Endothelial cell of umbilical vein (primary cell): ENCODE measurements around the gene NAV2. TPM values are rescaled to one million over a fixed set of nuclear protein-coding genes. Genes with fewer than 3 reads are reported as not detected.

Experiments used
- BruUV-seq: library from RNA; stranded (reverse); fragments of 400-500 nt; replicated peaks from 2 replicates; lab custom pipeline; 2021; lab: Mats Ljungman, UMichigan
- CTCF ChIA-PET: fragments of 300-600, 350-600 bp; sonication (Branson Sonifier 250); formaldehyde crosslinking; loops from one replicate; lab custom pipeline; 2021; ENCODE audit warnings: antibody characterized with exemption, inconsistent platforms; lab: Charles Lee
- POLR2A ChIA-PET: fragments of 300-600, 350-600 bp; sonication (Branson Sonifier 250); formaldehyde crosslinking; loops from one replicate; lab custom pipeline; 2021; ENCODE audit warnings: antibody characterized with exemption, inconsistent platforms; lab: Charles Lee
- DNase-seq: peaks from one replicate; pipeline ENCODE4 v3.0.0-alpha.2; 2011; ENCODE audit warnings: low read depth, low spot score
- FAIRE-seq: peaks from 2 replicates; lab custom pipeline; 2011; peaks lifted over from hg19 to GRCh38; lab: Jason Lieb, UNC
- H2AFZ ChIP-seq: 2 replicates; pipeline ENCODE4 v1.6.0; 2012; ENCODE audit warnings: low read depth, low read length, control low read depth, inconsistent platforms
- H3K27ac ChIP-seq: 2 replicates; pipeline ENCODE4 v1.5.1; 2011; ENCODE audit warnings: low read depth, mild to moderate bottlenecking, control low read depth, low read length, moderate library complexity; ENCODE audit not compliant: insufficient read depth
- H3K27me3 ChIP-seq, 2 experiments: 2 replicates each; pipeline versions ENCODE4 v1.6.0 to v1.6.1; 2011; ENCODE audit warnings: low read length in 2 of 2, mixed read lengths in 1 of 2; ENCODE audit not compliant: control insufficient read depth in 2 of 2, insufficient read depth in 2 of 2
- H3K36me3 ChIP-seq, 2 experiments: 2 replicates in 1 of 2; 3 replicates in 1 of 2; pipeline ENCODE4 v1.5.1; 2011; ENCODE audit warnings: low read length in 2 of 2, mild to moderate bottlenecking in 1 of 2, moderate library complexity in 1 of 2; ENCODE audit not compliant: control insufficient read depth in 2 of 2, insufficient read depth in 2 of 2; ENCODE audit errors: extremely low read depth in 1 of 2
- H3K4me1 ChIP-seq: 3 replicates; pipeline ENCODE4 v1.5.1; 2011; ENCODE audit warnings: mild to moderate bottlenecking, low read length; ENCODE audit not compliant: control insufficient read depth, insufficient read depth; ENCODE audit errors: extremely low read depth
- H3K4me2 ChIP-seq: 2 replicates; pipeline ENCODE4 v1.6.1; 2011; ENCODE audit warnings: low read length, control low read depth, mixed read lengths; ENCODE audit not compliant: insufficient read depth
- H3K4me3 ChIP-seq, 3 experiments: fragments of 200-600 bp in 1 of 3; sonication (generic), shearing (Covaris generic) in 1 of 3; replicated peaks in 1 of 3; 2 replicates each; pipeline ENCODE4 v1.5.1; 2011 to 2016; ENCODE audit warnings: control low read depth in 3 of 3, low read length in 3 of 3, mild to moderate bottlenecking in 2 of 3, inconsistent platforms in 1 of 3, low read depth in 1 of 3, moderate library complexity in 1 of 3; ENCODE audit not compliant: insufficient read depth in 1 of 3
- H3K79me2 ChIP-seq: 2 replicates; pipeline ENCODE4 v1.6.0; 2012; ENCODE audit warnings: low read length, inconsistent platforms; ENCODE audit not compliant: control insufficient read depth, insufficient read depth
- H3K9ac ChIP-seq: replicated peaks from 2 replicates; pipeline ENCODE3; 2011; ENCODE audit warnings: low read length, control low read depth; ENCODE audit not compliant: insufficient read depth; ENCODE audit errors: extremely low read depth
- H3K9me1 ChIP-seq: replicated peaks from 3 replicates; pipeline ENCODE4 v1.6.0; 2011; ENCODE audit warnings: mild to moderate bottlenecking, low read length; ENCODE audit not compliant: control insufficient read depth, insufficient read depth; ENCODE audit errors: extremely low read depth
- H3K9me3 ChIP-seq: replicated peaks from 2 replicates; pipeline ENCODE4 v1.5.1; 2012; ENCODE audit warnings: low read length, inconsistent platforms; ENCODE audit not compliant: control insufficient read depth, insufficient read depth
- H4K20me1 ChIP-seq: replicated peaks from 2 replicates; pipeline ENCODE3; 2011; ENCODE audit warnings: mild to moderate bottlenecking, low read length; ENCODE audit not compliant: control insufficient read depth, insufficient read depth; ENCODE audit errors: extremely low read depth
- EZH2 ChIP-seq: IDR thresholded peaks from 2 replicates; pipeline ENCODE4 v1.6.1; 2012; ENCODE audit warnings: borderline replicate concordance, low read depth, mild to moderate bottlenecking, moderate library complexity, low read length, inconsistent platforms; ENCODE audit not compliant: severe bottlenecking
- FOS ChIP-seq: IDR thresholded peaks from 2 replicates; pipeline ENCODE4 v1.6.1; 2011; ENCODE audit warnings: mild to moderate bottlenecking, low read length, moderate library complexity, borderline replicate concordance; ENCODE audit not compliant: insufficient read depth
- GATA2 ChIP-seq: IDR thresholded peaks from 2 replicates; pipeline ENCODE4 v1.7.0; 2011; ENCODE audit warnings: low read depth, mild to moderate bottlenecking, moderate library complexity, mixed read lengths, low read length; ENCODE audit not compliant: insufficient read length, insufficient read depth
- JUN ChIP-seq: IDR thresholded peaks from 2 replicates; pipeline ENCODE4 v1.6.1; 2011; ENCODE audit warnings: borderline replicate concordance, low read depth; ENCODE audit not compliant: insufficient read length, insufficient read depth
- MYC ChIP-seq: IDR thresholded peaks from one replicate; pipeline ENCODE4 v1.6.1; 2011; ENCODE audit warnings: mild to moderate bottlenecking, low read depth, low read length
- POLR2A ChIP-seq: IDR thresholded peaks from 2 replicates; pipeline ENCODE4 v1.6.1; 2012; ENCODE audit warnings: low read depth, mild to moderate bottlenecking, control low read depth, low read length
- POLR2AphosphoS5 ChIP-seq: IDR thresholded peaks from 2 replicates; pipeline ENCODE4 v1.6.1; 2012; ENCODE audit warnings: low read depth, mild to moderate bottlenecking, control low read depth, low read length, moderate library complexity; ENCODE audit not compliant: insufficient read depth
- dilution Hi-C: fragments of 300-500 bp; cut with MboI; formaldehyde crosslinking; loops from one replicate; pipeline ENCODE4 v1.15.0; 2019; ENCODE audit warnings: low sequenced_read_pairs; ENCODE audit not compliant: extremely low pct_ligation_motif_present
- intact Hi-C: fragments of 100-400 bp; cut with micrococcal nuclease; formaldehyde crosslinking; loops from one replicate; pipeline ENCODE4 v1.10.0; 2022
- polyA plus RNA-seq, 4 experiments: library from polyadenylated mRNA; depleted of rRNA in 3 of 4; stranded (reverse) in 3 of 4; unstranded in 1 of 4; fragments of >200 nt; gene quantifications; 2 replicates each; pipeline versions ENCODE4 v1.2.1 to v1.2.3, GENCODE V29; 2011 to 2012; ENCODE audit warnings: missing spikeins in 1 of 4
- total RNA-seq: library from RNA; stranded (reverse); gene quantifications from 2 replicates; pipeline ENCODE4 v1.2.3, GENCODE V29; 2021
- TF ChIP-seq, protein P1 (sequence below), 2 donors: IDR thresholded peaks; 1 replicate in 1 of 2; 2 replicates in 1 of 2; pipeline ENCODE4 v1.5.1; 2011; ENCODE audit warnings: low read length in 2 of 2, mild to moderate bottlenecking in 2 of 2, moderate library complexity in 2 of 2, control low read depth in 1 of 2, inconsistent platforms in 1 of 2, low read depth in 1 of 2; ENCODE audit not compliant: insufficient read depth in 1 of 2; ENCODE audit errors: extremely low read depth in 1 of 2
- TF ChIP-seq, protein P2 (sequence below): IDR thresholded peaks from 2 replicates; pipeline ENCODE4 v1.6.1; 2011; ENCODE audit not compliant: insufficient read depth, insufficient read length

NAV2 gene
- total and polyA plus RNA-seq, 2 donors (not counting 3 experiments of a cell fraction or from before 2014, with no cell fraction given) = 10.9 to 68.0 TPM

DNA sequence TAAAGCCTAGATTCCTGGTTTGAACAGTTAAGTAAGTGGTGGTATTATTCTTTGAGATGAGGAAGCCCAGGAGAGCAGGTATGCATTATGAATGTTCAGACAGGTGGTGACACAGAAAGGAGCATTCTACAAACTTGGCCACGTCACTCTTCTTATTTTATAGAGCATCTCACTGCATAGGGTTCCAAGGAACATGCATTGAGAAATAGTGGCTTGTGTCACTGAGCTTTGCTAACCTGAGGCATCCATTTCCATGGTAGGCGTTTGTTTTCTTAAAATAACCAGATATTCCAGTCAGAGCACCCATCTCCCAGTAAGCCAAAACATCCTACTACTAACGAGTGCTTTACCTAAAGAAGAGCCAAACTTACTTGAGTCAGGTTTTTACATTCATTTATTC lies 169.7 kb downstream of the NAV2 start:
- no peak for DNase-seq
- Histone ChIP-seq H3K27ac (no peak overlapping the region), H3K36me3 (peaks cover 7 to 11% of the 10 kb centered on the region in 2 experiments), H3K4me3 (no peak overlapping the region), H3K9me3 (no peaks in the 10 kb centered on the region), H3K4me2 (no peak overlapping the region), H3K4me1 (peaks cover 14% of the 10 kb centered on the region), H4K20me1 (no peaks in the 10 kb centered on the region), H3K9me1 (no peaks in the 10 kb centered on the region), H3K9ac (no peak overlapping the region), H3K27me3 (no peaks in the 10 kb centered on the region), H3K79me2 (no peaks in the 10 kb centered on the region), H2AFZ (no peak overlapping the region)
- CTCF ChIA-PET = no interaction called here
- TF ChIP-seq POLR2AphosphoS5 = no peak
- TF ChIP-seq JUN = no peak
- no peak for TF ChIP-seq POLR2A
- no peak for TF ChIP-seq FOS
- TF ChIP-seq EZH2 = no peak
- TF ChIP-seq GATA2 = no peak
- no peak for TF ChIP-seq MYC
- no peak for FAIRE-seq
- POLR2A ChIA-PET = no interaction called here
- no TSS peak for BruUV-seq
- intact Hi-C loops (no loop called here), dilution Hi-C loops (no loop called here)

DNA sequence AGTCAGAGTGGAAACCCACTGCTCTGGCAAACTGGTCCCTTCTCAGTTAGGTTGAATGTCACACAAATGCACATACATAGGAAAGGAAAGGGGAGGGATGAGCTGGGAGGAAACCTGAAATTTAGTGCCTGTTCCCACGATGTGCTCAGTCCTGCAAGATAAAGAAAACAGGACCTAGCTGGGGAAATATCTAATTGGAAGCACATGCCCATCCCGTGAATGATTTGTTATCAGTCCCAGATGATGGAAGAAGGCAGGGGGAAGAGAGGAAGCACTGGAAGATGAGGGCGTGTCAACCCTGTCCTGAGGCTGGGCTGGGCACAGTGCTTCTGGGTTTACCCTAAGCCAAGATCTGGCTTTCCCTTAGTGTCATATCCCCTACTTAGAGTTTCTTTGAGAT lies 173.9 kb downstream of the NAV2 start:
- Histone ChIP-seq H3K9me1 (no peaks in the 10 kb centered on the region), H3K9me3 (no peaks in the 10 kb centered on the region), H3K79me2 (peaks cover 3% of the 10 kb centered on the region), H4K20me1 (no peaks in the 10 kb centered on the region), H3K27me3 (no peaks in the 10 kb centered on the region), H2AFZ (no peak overlapping the region), H3K4me1 (peaks cover 7% of the 10 kb centered on the region), H3K4me3 (no peak overlapping the region), H3K36me3 (peaks cover 5% of the 10 kb centered on the region in 2 experiments), H3K9ac (no peak overlapping the region), H3K4me2 (no peak overlapping the region), H3K27ac (no peak overlapping the region)
- ChIA-PET CTCF (no interaction called here), POLR2A (no interaction called here)
- DNase-seq = no peak
- dilution Hi-C loops = no loop called here
- TF ChIP-seq, protein P1, sequence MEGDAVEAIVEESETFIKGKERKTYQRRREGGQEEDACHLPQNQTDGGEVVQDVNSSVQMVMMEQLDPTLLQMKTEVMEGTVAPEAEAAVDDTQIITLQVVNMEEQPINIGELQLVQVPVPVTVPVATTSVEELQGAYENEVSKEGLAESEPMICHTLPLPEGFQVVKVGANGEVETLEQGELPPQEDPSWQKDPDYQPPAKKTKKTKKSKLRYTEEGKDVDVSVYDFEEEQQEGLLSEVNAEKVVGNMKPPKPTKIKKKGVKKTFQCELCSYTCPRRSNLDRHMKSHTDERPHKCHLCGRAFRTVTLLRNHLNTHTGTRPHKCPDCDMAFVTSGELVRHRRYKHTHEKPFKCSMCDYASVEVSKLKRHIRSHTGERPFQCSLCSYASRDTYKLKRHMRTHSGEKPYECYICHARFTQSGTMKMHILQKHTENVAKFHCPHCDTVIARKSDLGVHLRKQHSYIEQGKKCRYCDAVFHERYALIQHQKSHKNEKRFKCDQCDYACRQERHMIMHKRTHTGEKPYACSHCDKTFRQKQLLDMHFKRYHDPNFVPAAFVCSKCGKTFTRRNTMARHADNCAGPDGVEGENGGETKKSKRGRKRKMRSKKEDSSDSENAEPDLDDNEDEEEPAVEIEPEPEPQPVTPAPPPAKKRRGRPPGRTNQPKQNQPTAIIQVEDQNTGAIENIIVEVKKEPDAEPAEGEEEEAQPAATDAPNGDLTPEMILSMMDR (IDR thresholded peaks at IDR 0.05; ENCODE audit: extremely low read depth in 1 of 2, insufficient read depth in 1 of 2, low read depth in 1 of 2, low read length in 2 of 2) = no peak
- TF ChIP-seq, protein P2, sequence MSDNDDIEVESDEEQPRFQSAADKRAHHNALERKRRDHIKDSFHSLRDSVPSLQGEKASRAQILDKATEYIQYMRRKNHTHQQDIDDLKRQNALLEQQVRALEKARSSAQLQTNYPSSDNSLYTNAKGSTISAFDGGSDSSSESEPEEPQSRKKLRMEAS = no peak
- TF ChIP-seq GATA2 (no peak), POLR2A (no peak)
- FAIRE-seq = no peak
- no TSS peak for BruUV-seq
- intact Hi-C loops = no loop called here
